HEK293 (cell line): ENCODE measurements around the gene ZNF594.

ENCODE experiments used
- ZNF157 ChIP-seq: fragments of 450-650 bp; formaldehyde crosslinking; IDR thresholded peaks from 2 replicates; pipeline ENCODE4 v1.5.1; 2016; ENCODE audit warnings: missing biosample characterization, missing genetic modification characterization
- TF ChIP-seq, protein P1 (sequence below): fragments of 450-650 bp; formaldehyde crosslinking; IDR thresholded peaks from 2 replicates; pipeline ENCODE4 v1.5.1; 2016; ENCODE audit warnings: missing biosample characterization, missing genetic modification characterization

DNA sequence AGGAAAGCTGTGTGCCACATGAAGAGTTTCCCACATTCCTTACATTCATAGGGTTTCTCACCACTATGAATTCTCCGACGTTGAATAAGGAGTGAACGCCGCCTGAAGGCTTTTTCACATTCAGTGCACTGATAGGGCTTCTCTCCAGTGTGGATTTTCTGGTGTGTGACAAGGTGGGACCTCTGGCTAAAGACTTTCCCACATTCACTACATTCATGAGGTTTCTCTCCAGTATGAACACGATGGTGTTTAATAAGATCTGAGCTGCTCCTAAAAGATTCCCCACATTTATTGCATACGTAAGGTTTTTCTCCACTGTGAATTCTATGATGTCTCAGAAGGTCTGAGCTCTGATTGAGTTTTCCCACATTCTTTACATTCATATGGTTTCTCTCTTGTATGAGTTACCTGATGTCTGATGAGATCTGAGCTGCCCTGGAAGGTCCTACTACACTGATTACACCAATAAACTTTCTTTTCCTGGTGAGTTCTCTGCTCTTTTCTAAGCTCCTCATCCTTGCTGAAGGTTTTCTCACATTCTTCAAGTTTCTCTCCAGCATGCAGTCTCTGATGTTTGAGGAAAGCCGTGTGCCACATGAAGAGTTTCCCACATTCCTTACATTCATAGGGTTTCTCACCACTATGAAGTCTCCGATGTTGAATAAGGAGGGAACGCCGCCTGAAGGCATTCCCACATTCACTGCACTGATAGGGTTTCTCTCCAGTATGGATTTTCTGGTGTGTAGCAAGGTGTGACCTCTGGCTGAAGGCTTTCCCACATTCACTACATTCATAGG is 10.0 kb downstream of the ZNF594 start:
- TF ChIP-seq, protein P1, sequence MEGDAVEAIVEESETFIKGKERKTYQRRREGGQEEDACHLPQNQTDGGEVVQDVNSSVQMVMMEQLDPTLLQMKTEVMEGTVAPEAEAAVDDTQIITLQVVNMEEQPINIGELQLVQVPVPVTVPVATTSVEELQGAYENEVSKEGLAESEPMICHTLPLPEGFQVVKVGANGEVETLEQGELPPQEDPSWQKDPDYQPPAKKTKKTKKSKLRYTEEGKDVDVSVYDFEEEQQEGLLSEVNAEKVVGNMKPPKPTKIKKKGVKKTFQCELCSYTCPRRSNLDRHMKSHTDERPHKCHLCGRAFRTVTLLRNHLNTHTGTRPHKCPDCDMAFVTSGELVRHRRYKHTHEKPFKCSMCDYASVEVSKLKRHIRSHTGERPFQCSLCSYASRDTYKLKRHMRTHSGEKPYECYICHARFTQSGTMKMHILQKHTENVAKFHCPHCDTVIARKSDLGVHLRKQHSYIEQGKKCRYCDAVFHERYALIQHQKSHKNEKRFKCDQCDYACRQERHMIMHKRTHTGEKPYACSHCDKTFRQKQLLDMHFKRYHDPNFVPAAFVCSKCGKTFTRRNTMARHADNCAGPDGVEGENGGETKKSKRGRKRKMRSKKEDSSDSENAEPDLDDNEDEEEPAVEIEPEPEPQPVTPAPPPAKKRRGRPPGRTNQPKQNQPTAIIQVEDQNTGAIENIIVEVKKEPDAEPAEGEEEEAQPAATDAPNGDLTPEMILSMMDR (tag by site-specific recombination) = no peak
- TF ChIP-seq ZNF157 = no peak
